Muscle of leg (tissue), 11 donors: Measurements from ENCODE around the gene RALGPS1. TPM values are rescaled to one million over a fixed set of nuclear protein-coding genes. Genes with fewer than 3 reads are reported as not detected.

ENCODE experiments used
- DNase-seq: peaks from one replicate; pipeline ENCODE4 v3.0.0; 2013
- H3K27ac ChIP-seq: one replicate; pipeline ENCODE4 v1.5.1; 2013; ENCODE audit warnings: mild to moderate bottlenecking, low read length, control low read depth
- H3K27me3 ChIP-seq: one replicate; pipeline ENCODE4 v1.6.1; 2013; ENCODE audit warnings: low read length; ENCODE audit not compliant: control insufficient read depth, insufficient read depth
- H3K36me3 ChIP-seq: one replicate; pipeline ENCODE4 v1.6.1; 2013; ENCODE audit warnings: low read length; ENCODE audit not compliant: control insufficient read depth, insufficient read depth
- H3K4me1 ChIP-seq: one replicate; pipeline ENCODE4 v1.6.1; 2013; ENCODE audit warnings: low read length; ENCODE audit not compliant: control insufficient read depth, insufficient read depth
- H3K4me3 ChIP-seq: one replicate; pipeline ENCODE4 v1.5.1; 2013; ENCODE audit warnings: low read length, control low read depth
- H3K9me3 ChIP-seq: replicated peaks from 2 replicates; pipeline ENCODE4 v1.6.1; 2013; ENCODE audit warnings: low read depth, low read length; ENCODE audit not compliant: control insufficient read depth
- WGBS: methylation state at CpG from one replicate; pipeline ENCODE4 v1.1.5; 2013; ENCODE audit warnings: missing lambda C conversion rate; ENCODE audit not compliant: insufficient coverage; 5-methylcytosine and 5-hydroxymethylcytosine counted together
- polyA plus RNA-seq, 8 donors: library from polyadenylated mRNA; unstranded; fragments of 120-200 nt; gene quantifications; one replicate each; pipeline versions ENCODE4 v1.2.1 to v1.2.3, GENCODE V29; 2013; ENCODE audit warnings: inconsistent platforms in 1 of 8, low replicate concordance in 1 of 8; ENCODE audit not compliant: insufficient read length in 8 of 8, insufficient read depth in 1 of 8
- total RNA-seq: library from RNA; stranded (reverse); fragments of 120-200 nt; gene quantifications from one replicate; pipeline ENCODE4 v1.2.4, GENCODE V29; 2013

RALGPS1 gene
- total and polyA plus RNA-seq, 9 donors: 4.6 to 8.6 (median 7.2) TPM

GRCh38 chr9:127030814-127031740, 116.5 kb downstream of the RALGPS1 start:
- H3K9me3 ChIP-seq: no peaks in the 10 kb centered on the region
- DNase-seq: peak; percentile 83
- H3K36me3 ChIP-seq: no peaks in the 10 kb centered on the region
- peak overlapping the region; percentile 11 for H3K27ac ChIP-seq
- 82% methylated on average over 4 of the region's 9 CpGs for WGBS
- no peak overlapping the region for H3K4me3 ChIP-seq
- H3K4me1 ChIP-seq: peaks cover 22% of the 10 kb centered on the region
- H3K27me3 ChIP-seq: no peaks in the 10 kb centered on the region

GRCh38 chr9:127032256-127032655, 117.7 kb downstream of the RALGPS1 start:
- Histone ChIP-seq H3K9me3 (no peaks in the 10 kb centered on the region), H3K4me1 (peaks cover 26% of the 10 kb centered on the region), H3K27ac (no peak overlapping the region), H3K36me3 (no peaks in the 10 kb centered on the region), H3K4me3 (no peak overlapping the region), H3K27me3 (no peaks in the 10 kb centered on the region)
- no peak for DNase-seq
- WGBS: no CpG with 5 or more reads among the region's 4 CpGs

DNA sequence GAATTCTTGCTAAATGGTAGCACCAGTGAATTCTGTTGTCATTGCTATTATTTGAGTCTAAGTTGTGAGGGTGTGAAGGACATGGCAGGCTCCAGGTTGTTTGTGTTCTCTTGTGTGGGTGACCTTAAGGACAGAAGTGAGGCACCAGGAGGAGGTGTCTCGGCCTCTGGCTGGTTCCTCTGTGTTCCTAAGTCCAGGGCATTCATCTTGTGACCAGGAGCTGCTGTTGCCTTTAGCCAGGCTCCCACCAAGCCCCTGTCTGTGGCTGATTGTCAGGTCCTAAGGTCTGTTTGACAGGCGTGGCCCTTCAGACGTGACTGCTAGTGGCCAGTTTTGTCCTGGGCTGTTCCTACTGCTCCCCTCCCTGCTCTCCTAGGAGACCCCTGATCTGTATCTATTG, 118.5 kb downstream of the RALGPS1 start:
- Histone ChIP-seq H3K9me3 (no peaks in the 10 kb centered on the region), H3K4me3 (no peak overlapping the region), H3K36me3 (no peaks in the 10 kb centered on the region), H3K27ac (no peak overlapping the region), H3K4me1 (peaks cover 26% of the 10 kb centered on the region), H3K27me3 (no peaks in the 10 kb centered on the region)
- DNase-seq: no peak
- WGBS: 86% methylated on average over 3 of the region's 3 CpGs

GRCh38 chr9:127033789-127034188, 119.2 kb downstream of the RALGPS1 start:
- no peak overlapping the region for H3K27ac ChIP-seq
- no peaks in the 10 kb centered on the region for H3K9me3 ChIP-seq
- DNase-seq: no peak
- H3K27me3 ChIP-seq: no peaks in the 10 kb centered on the region
- H3K4me1 ChIP-seq: peaks cover 26% of the 10 kb centered on the region
- no peaks in the 10 kb centered on the region for H3K36me3 ChIP-seq
- no peak overlapping the region for H3K4me3 ChIP-seq

DNA sequence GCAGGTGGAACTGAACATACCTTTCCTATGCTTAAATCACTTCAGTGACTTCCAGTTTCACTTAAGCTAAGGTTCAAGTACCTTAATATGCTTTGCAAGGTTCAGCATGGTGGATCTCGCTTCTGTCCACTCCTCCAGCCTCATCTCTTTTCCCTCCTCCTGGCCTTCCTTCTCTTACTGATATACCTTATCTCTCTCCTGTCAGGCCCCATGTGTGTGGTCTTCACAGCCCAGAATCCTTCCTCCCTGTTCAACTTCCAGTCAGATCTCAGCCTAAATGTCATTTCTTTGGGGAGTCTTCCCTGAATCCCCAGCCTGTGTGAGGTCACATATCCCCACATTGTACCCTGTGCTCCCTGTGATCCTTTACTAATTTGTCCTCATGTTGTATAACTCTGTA, 120.1 kb downstream of the RALGPS1 start:
- no peak overlapping the region for H3K4me3 ChIP-seq
- WGBS: 86% methylated on average over 1 of the region's 1 CpG
- H3K27me3 ChIP-seq: no peaks in the 10 kb centered on the region
- no peak overlapping the region for H3K27ac ChIP-seq
- peaks cover 26% of the 10 kb centered on the region for H3K4me1 ChIP-seq
- no peaks in the 10 kb centered on the region for H3K36me3 ChIP-seq
- no peaks in the 10 kb centered on the region for H3K9me3 ChIP-seq
- DNase-seq: no peak

DNA sequence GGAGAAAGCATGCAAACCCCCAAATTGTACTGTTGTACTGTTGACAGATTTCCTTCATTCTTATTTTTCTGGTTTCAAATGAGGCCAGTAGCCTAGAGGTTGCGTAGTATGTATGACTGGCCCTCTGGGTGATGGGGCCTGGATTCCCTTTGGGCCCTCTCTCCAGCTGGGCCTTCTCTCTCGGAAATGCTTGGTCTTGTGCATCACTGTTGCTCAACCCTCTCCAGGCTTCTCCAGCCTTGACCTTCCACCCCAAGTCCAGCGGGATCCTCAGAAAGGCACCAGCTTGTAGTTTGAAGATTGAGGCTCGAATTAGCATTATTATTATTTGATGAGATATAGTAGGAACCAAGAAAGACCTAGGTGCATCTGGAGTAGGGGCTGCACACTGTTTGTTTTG, 120.8 kb downstream of the RALGPS1 start:
- Histone ChIP-seq H3K27me3 (no peaks in the 10 kb centered on the region), H3K4me3 (no peak overlapping the region), H3K36me3 (no peaks in the 10 kb centered on the region), H3K9me3 (no peaks in the 10 kb centered on the region), H3K27ac (no peak overlapping the region), H3K4me1 (peaks cover 26% of the 10 kb centered on the region)
- no peak for DNase-seq
- WGBS: no CpG with 5 or more reads among the region's 4 CpGs

GRCh38 chr9:127035948-127036347, 121.4 kb downstream of the RALGPS1 start:
- DNase-seq: peak; percentile 57
- no peaks in the 10 kb centered on the region for H3K27me3 ChIP-seq
- no peak overlapping the region for H3K27ac ChIP-seq
- H3K9me3 ChIP-seq: no peaks in the 10 kb centered on the region
- peaks cover 26% of the 10 kb centered on the region for H3K4me1 ChIP-seq
- 87% methylated on average over 4 of the region's 4 CpGs for WGBS
- H3K4me3 ChIP-seq: no peak overlapping the region
- H3K36me3 ChIP-seq: no peaks in the 10 kb centered on the region

DNA sequence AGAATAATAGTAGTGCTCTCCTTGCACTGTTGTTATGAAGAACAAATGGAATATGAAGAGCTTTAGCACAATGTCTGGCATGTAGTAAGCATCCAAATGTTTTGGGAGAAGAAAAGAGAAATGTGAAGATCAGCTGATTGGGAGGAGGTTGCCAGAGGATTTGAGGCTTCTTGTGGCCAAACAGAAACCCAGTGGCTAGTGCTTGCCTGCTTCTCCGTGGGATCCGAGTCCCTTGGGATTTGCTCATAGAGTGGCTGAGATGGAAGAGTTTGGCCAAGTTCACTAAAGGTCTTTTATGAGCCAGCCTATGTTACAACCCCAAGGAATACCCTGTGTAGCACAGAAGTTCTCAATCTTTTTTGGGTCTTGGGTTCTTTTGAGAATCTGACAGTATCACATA, 121.9 kb downstream of the RALGPS1 start:
- Histone ChIP-seq H3K4me1 (peaks cover 26% of the 10 kb centered on the region), H3K36me3 (no peaks in the 10 kb centered on the region), H3K9me3 (no peaks in the 10 kb centered on the region), H3K4me3 (no peak overlapping the region), H3K27me3 (no peaks in the 10 kb centered on the region), H3K27ac (no peak overlapping the region)
- no CpG with 5 or more reads among the region's 2 CpGs for WGBS
- no peak for DNase-seq

- Histone ChIP-seq H3K4me1 (peaks cover 20% of the 10 kb centered on the region), H3K9me3 (no peaks in the 10 kb centered on the region), H3K36me3 (no peaks in the 10 kb centered on the region), H3K4me3 (no peak overlapping the region), H3K27ac (no peak overlapping the region), H3K27me3 (no peaks in the 10 kb centered on the region)
- 95% methylated on average over 4 of the region's 5 CpGs for WGBS
- DNase-seq: no peak
Measured at GRCh38 chr9:127038531-127038930, 123.9 kb downstream of the RALGPS1 start.

GRCh38 chr9:127039492-127039891, 124.9 kb downstream of the RALGPS1 start:
- no peaks in the 10 kb centered on the region for H3K27me3 ChIP-seq
- no peak overlapping the region for H3K4me3 ChIP-seq
- WGBS: 86% methylated on average over 2 of the region's 2 CpGs
- no peaks in the 10 kb centered on the region for H3K9me3 ChIP-seq
- no peak overlapping the region for H3K27ac ChIP-seq
- no peaks in the 10 kb centered on the region for H3K36me3 ChIP-seq
- DNase-seq: no peak
- H3K4me1 ChIP-seq: peaks cover 12% of the 10 kb centered on the region
